K562 (cell line): ENCODE data around the gene FPGS. TPM values are rescaled to one million over a fixed set of nuclear protein-coding genes. Genes with fewer than 3 reads are reported as not detected.

Experiments
- ATF1 ChIP-seq, 2 experiments: fragments of 450-650 bp in 1 of 2; IDR thresholded peaks; 2 replicates each; pipeline ENCODE4 v1.6.1; 2016; ENCODE audit warnings: missing compliant biosample characterization in 1 of 2, missing genetic modification characterization in 1 of 2
- C11orf30 ChIP-seq: fragments of 450-650 bp; IDR thresholded peaks from 2 replicates; pipeline ENCODE4 v1.6.1; 2016; ENCODE audit warnings: low read depth, mild to moderate bottlenecking
- CC2D1A ChIP-seq: fragments of 450-650 bp; IDR thresholded peaks from 2 replicates; pipeline ENCODE4 v1.6.1; 2017; ENCODE audit warnings: mild to moderate bottlenecking
- MAZ ChIP-seq, 2 experiments: fragments of 450-650 bp in 1 of 2; sonication (generic) in 1 of 2; formaldehyde crosslinking; IDR thresholded peaks in 1 of 2; conservative IDR thresholded peaks in 1 of 2; 2 replicates each; pipeline versions ENCODE4 v1.4.0 to v1.5.0; 2020; ENCODE audit warnings: mild to moderate bottlenecking in 1 of 2, missing genetic modification reagents in 1 of 2
- MECOM ChIP-seq: fragments of 250-450 bp; sonication (Bioruptor Pico); IDR thresholded peaks from 2 replicates; pipeline ENCODE4 v1.8.0; 2022; ENCODE audit warnings: inconsistent platforms
- MEF2D ChIP-seq: conservative IDR thresholded peaks from 2 replicates; pipeline ENCODE4 v1.6.1; 2016; ENCODE audit warnings: low read depth, missing genetic modification characterization, missing compliant biosample characterization
- MEIS2 ChIP-seq: fragments of 450-650 bp; IDR thresholded peaks from 2 replicates; pipeline ENCODE4 v1.6.1; 2014; ENCODE audit warnings: mild to moderate bottlenecking; ENCODE audit not compliant: partially characterized antibody
- MNT ChIP-seq, 2 experiments: fragments of 450-650 bp; conservative IDR thresholded peaks; 2 replicates each; pipeline ENCODE4 v1.6.1; 2017; ENCODE audit warnings: mild to moderate bottlenecking in 2 of 2, moderate library complexity in 2 of 2
- MXI1 ChIP-seq: IDR thresholded peaks from 2 replicates; pipeline ENCODE4 v1.6.1; 2011; ENCODE audit warnings: low read depth, mild to moderate bottlenecking, improper control_type of control experiment, low read length
- MYBL2 ChIP-seq, 2 experiments: fragments of 450-650 bp in 1 of 2; sonication (generic) in 1 of 2; formaldehyde crosslinking in 1 of 2; IDR thresholded peaks; 2 replicates each; pipeline versions ENCODE4 v1.6.1 to v1.8.1; 2017 to 2022; ENCODE audit warnings: borderline replicate concordance in 1 of 2, inconsistent platforms in 1 of 2, low read depth in 1 of 2, mild to moderate bottlenecking in 1 of 2, missing genetic modification reagents in 1 of 2, moderate library complexity in 1 of 2
- NFYB ChIP-seq: IDR thresholded peaks from 2 replicates; pipeline ENCODE4 v1.6.1; 2011; ENCODE audit warnings: mild to moderate bottlenecking, moderate library complexity; ENCODE audit not compliant: insufficient read length; ENCODE audit errors: extremely low read depth
- NUFIP1 ChIP-seq: fragments of 450-650 bp; IDR thresholded peaks from 2 replicates; pipeline ENCODE4 v1.6.1; 2018; ENCODE audit not compliant: partially characterized antibody
- POLR2G ChIP-seq: fragments of 200-400 bp; formaldehyde crosslinking; IDR thresholded peaks from 2 replicates; pipeline ENCODE4 v1.6.1; 2017; ENCODE audit warnings: low read depth, mild to moderate bottlenecking, antibody characterized with exemption, low read length, moderate library complexity
- PRMT5 ChIP-seq: sonication (generic); formaldehyde crosslinking; IDR thresholded peaks from 2 replicates; pipeline ENCODE4 v1.5.0; 2020; ENCODE audit warnings: missing genetic modification reagents
- RBM17 ChIP-seq: fragments of 200-400 bp; formaldehyde crosslinking; IDR thresholded peaks from 2 replicates; pipeline ENCODE4 v1.6.1; 2017; ENCODE audit warnings: low read depth, mild to moderate bottlenecking, low read length, borderline replicate concordance
- SMARCC2 ChIP-seq: fragments of 450-650 bp; IDR thresholded peaks from 2 replicates; pipeline ENCODE4 v1.6.1; 2017; ENCODE audit warnings: antibody characterized with exemption, moderate library complexity, mild to moderate bottlenecking, low read depth
- TCFL5 ChIP-seq: fragments of 250-450 bp; sonication (Bioruptor Pico); conservative IDR thresholded peaks from 2 replicates; pipeline ENCODE4 v1.6.1; 2021; ENCODE audit warnings: mild to moderate bottlenecking, moderate library complexity, matching md5 sums
- TRIM28 ChIP-seq: fragments of 450-650 bp; IDR thresholded peaks from 2 replicates; pipeline ENCODE4 v1.6.1; 2017
- YBX1 ChIP-seq: fragments of 450-650 bp; IDR thresholded peaks from 2 replicates; pipeline ENCODE4 v1.7.1; 2016; ENCODE audit warnings: mild to moderate bottlenecking
- ZKSCAN3 ChIP-seq: fragments of 250-450 bp; sonication (Bioruptor Pico); IDR thresholded peaks from 2 replicates; pipeline ENCODE4 v1.4.0; 2020
- ZNF146 ChIP-seq: IDR thresholded peaks from one replicate; pipeline ENCODE4 v1.6.1; 2018; ENCODE audit warnings: missing compliant biosample characterization; ENCODE audit not compliant: unreplicated experiment
- ZNF668 ChIP-seq: fragments of 250-450 bp; sonication (Bioruptor Pico); IDR thresholded peaks from 2 replicates; pipeline ENCODE4 v1.8.0; 2022; ENCODE audit warnings: mild to moderate bottlenecking, inconsistent platforms
- ZSCAN29 ChIP-seq: fragments of 450-650 bp; IDR thresholded peaks from 2 replicates; pipeline ENCODE4 v1.6.1; 2017
- polyA plus RNA-seq, 8 experiments: library from polyadenylated mRNA; depleted of rRNA in 4 of 8; stranded (reverse) in 5 of 8; unstranded in 3 of 8; fragments of >200 nt; fragmentation: Nextera tagmentation in 2 of 8; fragmentation: Illumina TruSeq in 1 of 8; extraction: Ambion mirVana in 2 of 8; extraction: Trizol in 1 of 8; gene quantifications; 2 replicates each; pipeline versions ENCODE4 v1.2.1 to v1.2.3, GENCODE V29; 2011 to 2014; ENCODE audit warnings: inconsistent platforms in 1 of 8, missing spikeins in 1 of 8
- total RNA-seq, 7 experiments: library from RNA; depleted of rRNA in 6 of 7; stranded (reverse); fragments of >200 nt in 6 of 7; fragmentation: Illumina TruSeq in 2 of 7; extraction: Trizol in 2 of 7; gene quantifications; 2 replicates each; pipeline versions ENCODE4 v1.2.1 to v1.2.3, GENCODE V29; 2011 to 2021; ENCODE audit warnings: low replicate concordance in 1 of 7
- TF ChIP-seq, protein P1 (sequence below): fragments of 250-450 bp; sonication (Bioruptor Pico); IDR thresholded peaks from 2 replicates; pipeline ENCODE4 v1.5.0; 2021

FPGS gene
- total and polyA plus RNA-seq, 9 of the 15 experiments (the other 6 are each of a cell fraction or from before 2014, with no cell fraction given): 0.84 to 86.4 (median 59.2) TPM

DNA sequence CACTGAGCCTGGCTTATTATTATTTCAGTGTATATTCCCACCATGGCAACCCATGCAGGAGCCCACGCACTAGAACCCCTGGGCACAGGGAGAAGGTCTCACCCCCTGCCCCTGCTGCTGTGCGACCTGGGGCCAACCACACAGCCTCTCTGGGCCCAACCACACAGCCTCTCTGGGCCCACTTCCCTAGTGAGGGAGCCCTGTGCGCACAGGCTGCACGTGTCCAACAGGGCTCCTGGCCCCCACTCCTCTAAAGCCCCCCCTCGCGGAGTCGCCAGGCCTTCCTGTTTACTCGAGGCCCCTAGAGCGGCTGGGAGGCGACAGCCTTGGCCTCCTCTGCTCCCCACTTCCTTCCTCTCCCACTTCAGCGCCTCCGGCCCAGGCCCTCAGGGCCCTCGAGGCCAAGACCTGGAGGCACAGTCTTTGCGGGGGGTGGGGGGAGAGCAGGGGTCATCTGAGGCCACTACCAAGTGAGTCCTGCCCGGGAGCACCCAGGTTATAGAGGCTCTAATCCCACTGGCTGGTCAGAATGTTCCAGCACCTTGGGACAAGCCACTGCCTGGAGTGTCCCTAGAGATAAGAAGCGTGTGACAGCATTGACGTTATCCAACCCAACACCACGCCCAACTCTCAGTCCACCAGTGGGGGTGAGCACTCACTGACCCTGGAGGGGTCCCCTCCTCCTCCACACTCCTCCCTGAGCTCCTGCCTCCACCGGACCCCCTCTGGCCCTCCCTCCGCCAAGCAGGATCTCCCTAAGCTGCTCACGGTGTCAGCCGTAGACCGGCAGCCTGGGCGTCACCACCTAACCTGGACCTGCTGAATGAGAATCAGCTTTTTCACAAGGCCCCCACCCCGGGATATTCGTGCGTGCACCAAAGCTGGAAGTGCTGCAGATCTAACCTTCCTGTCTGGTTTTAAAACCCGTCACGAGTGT is 59.7 kb downstream of the FPGS start (continued):
- TF ChIP-seq RBM17 (no peak), MECOM (CRISPR knock-in tag) (peak; percentile 11), CC2D1A (no peak), PRMT5 (CRISPR knock-in tag) (no peak), NFYB (no peak), ZSCAN29 (no peak), ZNF146 (CRISPR knock-in tag) (no peak), YBX1 (no peak), NUFIP1 (no peak), ZNF668 (CRISPR knock-in tag) (0 out of 2 replicates have a peak, but pooled peaks have one; percentile 4), MYBL2 (IDR thresholded peaks at IDR 0.05; ENCODE audit: low read depth) (no peak), MYBL2 (CRISPR knock-in tag; IDR thresholded peaks at IDR 0.05; ENCODE audit: borderline replicate concordance) (no peak), SMARCC2 (peak; percentile 56; the same call in 1 of the 2 replicates), MAZ (CRISPR knock-in tag; conservative IDR thresholded peaks at IDR 0.05 in 1 of 2, IDR thresholded peaks at IDR 0.05 in 1 of 2) (peak; percentile 89 to 94), ATF1 (CRISPR knock-in tag; IDR thresholded peaks at IDR 0.05) (no peak), ATF1 (tag; IDR thresholded peaks at IDR 0.05) (peak; percentile 93), ZKSCAN3 (CRISPR knock-in tag) (no peak), MXI1 (no peak), MEIS2 (peak; percentile 81), TRIM28 (no peak), C11orf30 (no peak), MNT (conservative IDR thresholded peaks at IDR 0.05) (no peak), POLR2G (peak; percentile 84), MEF2D (tag) (no peak; the same call in 1 of the 2 replicates), TCFL5 (CRISPR knock-in tag) (no peak)
- TF ChIP-seq, protein P1, sequence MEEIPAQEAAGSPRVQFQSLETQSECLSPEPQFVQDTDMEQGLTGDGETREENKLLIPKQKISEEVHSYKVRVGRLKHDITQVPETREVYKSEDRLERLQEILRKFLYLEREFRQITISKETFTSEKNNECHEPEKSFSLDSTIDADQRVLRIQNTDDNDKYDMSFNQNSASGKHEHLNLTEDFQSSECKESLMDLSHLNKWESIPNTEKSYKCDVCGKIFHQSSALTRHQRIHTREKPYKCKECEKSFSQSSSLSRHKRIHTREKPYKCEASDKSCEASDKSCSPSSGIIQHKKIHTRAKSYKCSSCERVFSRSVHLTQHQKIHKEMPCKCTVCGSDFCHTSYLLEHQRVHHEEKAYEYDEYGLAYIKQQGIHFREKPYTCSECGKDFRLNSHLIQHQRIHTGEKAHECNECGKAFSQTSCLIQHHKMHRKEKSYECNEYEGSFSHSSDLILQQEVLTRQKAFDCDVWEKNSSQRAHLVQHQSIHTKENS (CRISPR knock-in tag): no peak
